Prostate gland (tissue), 2 donors: Measurements from ENCODE around the gene EHMT2.

Source experiments
- CTCF ChIP-seq, 4 experiments: fragments of 200-600 bp in 2 of 4; fragments of 450-650 bp in 2 of 4; sonication (generic) in 2 of 4; IDR thresholded peaks; 1 replicate in 3 of 4; 2 replicates in 1 of 4; pipeline ENCODE4 v1.5.1; 2016 to 2019; ENCODE audit warnings: antibody characterized with exemption in 4 of 4, mild to moderate bottlenecking in 2 of 4, moderate library complexity in 2 of 4
- POLR2A ChIP-seq: fragments of 450-650 bp; IDR thresholded peaks from one replicate; pipeline ENCODE4 v1.6.1; 2016; ENCODE audit warnings: antibody characterized with exemption, mild to moderate bottlenecking
- POLR2AphosphoS5 ChIP-seq: sonication (generic); formaldehyde crosslinking; IDR thresholded peaks from one replicate; pipeline ENCODE4 v1.6.1; 2017; ENCODE audit warnings: antibody characterized with exemption

GRCh38 chr6:31905041-31905440, 7.5 kb upstream of the EHMT2 start:
- no peak for TF ChIP-seq POLR2AphosphoS5
- TF ChIP-seq CTCF (IDR thresholded peaks at IDR 0.05): no peak
- no peak for TF ChIP-seq POLR2A
